ACC112 (cell line): ENCODE measurements around the gene C1orf210.

Experiments used
- H2AFZ ChIP-seq: fragments of 200-600 bp; sonication (generic); one replicate; pipeline ENCODE4 v1.6.0; 2017; ENCODE audit warnings: antibody characterized with exemption, low read length; ENCODE audit not compliant: unreplicated experiment
- H3K27ac ChIP-seq: fragments of 200-600 bp; sonication (generic); 2 replicates; pipeline ENCODE4 v1.5.1; 2014; ENCODE audit warnings: low read depth, mild to moderate bottlenecking, antibody characterized with exemption, low read length, moderate library complexity
- H3K27me3 ChIP-seq: fragments of 200-600 bp; sonication (generic); 2 replicates; pipeline ENCODE4 v1.6.1; 2014; ENCODE audit warnings: mild to moderate bottlenecking, antibody characterized with exemption, low read length, moderate library complexity, mixed read lengths; ENCODE audit not compliant: insufficient read depth
- H3K36me3 ChIP-seq: fragments of 200-600 bp; sonication (generic); 2 replicates; pipeline ENCODE4 v1.6.1; 2016; ENCODE audit warnings: mild to moderate bottlenecking, antibody characterized with exemption, low read length, moderate library complexity, mixed read lengths; ENCODE audit not compliant: insufficient read depth
- H3K4me1 ChIP-seq: fragments of 200-600 bp; sonication (generic); one replicate; pipeline ENCODE4 v1.6.1; 2016; ENCODE audit warnings: low read length, mixed read lengths; ENCODE audit not compliant: insufficient read depth, unreplicated experiment, control insufficient read depth
- H3K4me3 ChIP-seq: fragments of 200-600 bp; sonication (generic); 2 replicates; pipeline ENCODE4 v1.5.1; 2014; ENCODE audit warnings: mild to moderate bottlenecking, low read depth, low read length
- H3K79me2 ChIP-seq: fragments of 200-600 bp; sonication (generic); one replicate; pipeline ENCODE4 v1.6.0; 2016; ENCODE audit warnings: low read length; ENCODE audit not compliant: control insufficient read depth, unreplicated experiment, insufficient read depth

C1orf210 gene

GRCh38 chr1:43292679-43293078 is 7.3 kb upstream of the C1orf210 start:
- H3K27ac ChIP-seq: no peak overlapping the region
- no peaks in the 10 kb centered on the region for H3K36me3 ChIP-seq
- no peaks in the 10 kb centered on the region; the same call in 1 of the 2 replicates for H3K27me3 ChIP-seq
- H3K4me3 ChIP-seq: no peak overlapping the region
- H3K4me1 ChIP-seq: peaks cover 24% of the 10 kb centered on the region
- no peaks in the 10 kb centered on the region for H3K79me2 ChIP-seq
- no peak overlapping the region for H2AFZ ChIP-seq

GRCh38 chr1:43292216-43292615 is 6.8 kb upstream of the C1orf210 start:
- H3K36me3 ChIP-seq: no peaks in the 10 kb centered on the region
- no peak overlapping the region for H3K27ac ChIP-seq
- no peak overlapping the region for H3K4me3 ChIP-seq
- H3K27me3 ChIP-seq: no peaks in the 10 kb centered on the region; the same call in 1 of the 2 replicates
- no peak overlapping the region for H2AFZ ChIP-seq
- peaks cover 24% of the 10 kb centered on the region for H3K4me1 ChIP-seq
- H3K79me2 ChIP-seq: no peaks in the 10 kb centered on the region

- Histone ChIP-seq H3K36me3 (no peaks in the 10 kb centered on the region), H3K79me2 (no peaks in the 10 kb centered on the region)
Measured at GRCh38 chr1:43288785-43289706, 3.7 kb upstream of the C1orf210 start.

GRCh38 chr1:43288058-43288784 is 2.8 kb upstream of the C1orf210 start:
- Histone ChIP-seq H3K27me3 (no peaks in the 10 kb centered on the region; the same call in 1 of the 2 replicates), H3K4me3 (no peak overlapping the region), H2AFZ (no peak overlapping the region), H3K4me1 (no peaks in the 10 kb centered on the region), H3K27ac (no peak overlapping the region), H3K36me3 (no peaks in the 10 kb centered on the region), H3K79me2 (no peaks in the 10 kb centered on the region)

More at GRCh38 chr1:43288785-43289706, 3.7 kb upstream of the C1orf210 start:
- Histone ChIP-seq H3K27me3 (no peaks in the 10 kb centered on the region; the same call in 1 of the 2 replicates), H3K27ac (no peak overlapping the region), H3K4me3 (no peak overlapping the region), H2AFZ (no peak overlapping the region), H3K4me1 (peaks cover 6% of the 10 kb centered on the region)

- no peaks in the 10 kb centered on the region for H3K79me2 ChIP-seq
- H3K27me3 ChIP-seq: no peaks in the 10 kb centered on the region; the same call in 1 of the 2 replicates
- no peak overlapping the region for H3K27ac ChIP-seq
- H3K4me3 ChIP-seq: no peak overlapping the region
- H2AFZ ChIP-seq: no peak overlapping the region
- no peaks in the 10 kb centered on the region for H3K36me3 ChIP-seq
- H3K4me1 ChIP-seq: no peaks in the 10 kb centered on the region
Measured at GRCh38 chr1:43286533-43286932, 1.2 kb upstream of the C1orf210 start.

- Histone ChIP-seq H2AFZ (no peak overlapping the region), H3K27ac (no peak overlapping the region), H3K27me3 (no peaks in the 10 kb centered on the region; the same call in 1 of the 2 replicates), H3K4me1 (no peaks in the 10 kb centered on the region), H3K36me3 (no peaks in the 10 kb centered on the region), H3K79me2 (no peaks in the 10 kb centered on the region), H3K4me3 (no peak overlapping the region)
Measured at GRCh38 chr1:43286115-43286514, 734 bp upstream of the C1orf210 start.

- Histone ChIP-seq H3K4me3 (no peak overlapping the region), H3K27ac (no peak overlapping the region)
Measured at GRCh38 chr1:43284546-43285110, 753 bp downstream of the C1orf210 start.

GRCh38 chr1:43284065-43284464 is 1.3 kb downstream of the C1orf210 start:
- Histone ChIP-seq H3K27ac (no peak overlapping the region), H3K79me2 (no peaks in the 10 kb centered on the region), H2AFZ (no peak overlapping the region), H3K27me3 (no peaks in the 10 kb centered on the region; the same call in 1 of the 2 replicates), H3K4me3 (no peak overlapping the region), H3K36me3 (no peaks in the 10 kb centered on the region), H3K4me1 (no peaks in the 10 kb centered on the region)

More at GRCh38 chr1:43284546-43285110, 753 bp downstream of the C1orf210 start:
- H2AFZ ChIP-seq: no peak overlapping the region
- H3K4me1 ChIP-seq: no peaks in the 10 kb centered on the region
- H3K27me3 ChIP-seq: no peaks in the 10 kb centered on the region; the same call in 1 of the 2 replicates
- no peaks in the 10 kb centered on the region for H3K36me3 ChIP-seq
- H3K79me2 ChIP-seq: no peaks in the 10 kb centered on the region

GRCh38 chr1:43282220-43283195 is 2.9 kb downstream of the C1orf210 start:
- Histone ChIP-seq H3K4me1 (no peaks in the 10 kb centered on the region), H3K27me3 (no peaks in the 10 kb centered on the region; the same call in 1 of the 2 replicates), H3K27ac (no peak overlapping the region), H3K4me3 (no peak overlapping the region), H2AFZ (no peak overlapping the region), H3K79me2 (no peaks in the 10 kb centered on the region), H3K36me3 (no peaks in the 10 kb centered on the region)
